Mononuclear cell (primary cell): ENCODE results near the gene TPSD1. TPM values are rescaled to one million over a fixed set of nuclear protein-coding genes. Genes with fewer than 3 reads are reported as not detected.
"Not testable (repeated sequence)": the region's sequence is repeated elsewhere in the genome, so short reads cannot be mapped to it uniquely, and the experiment has no call there.

Experiments used
- H3K27me3 ChIP-seq: 2 replicates; pipeline ENCODE4 v1.6.0; 2011; ENCODE audit warnings: low read length, control low read depth; ENCODE audit not compliant: insufficient read depth
- H3K4me1 ChIP-seq: 2 replicates; pipeline ENCODE4 v1.5.1; 2011; ENCODE audit warnings: mild to moderate bottlenecking, low read length, control low read depth; ENCODE audit not compliant: insufficient read depth
- H3K4me3 ChIP-seq: 2 replicates; pipeline ENCODE4 v1.5.1; 2011; ENCODE audit warnings: mild to moderate bottlenecking, low read length, moderate library complexity
- H3K9me3 ChIP-seq: 2 replicates; pipeline ENCODE4 v1.5.1; 2011; ENCODE audit warnings: low read depth, mild to moderate bottlenecking, control low read depth, low read length
- total RNA-seq: library from RNA; depleted of rRNA; stranded (reverse); fragments of >200 nt; gene quantifications from one replicate; pipeline ENCODE4 v1.2.3, GENCODE V29; 2012

Gene TPSD1
- total RNA-seq: not detected

DNA sequence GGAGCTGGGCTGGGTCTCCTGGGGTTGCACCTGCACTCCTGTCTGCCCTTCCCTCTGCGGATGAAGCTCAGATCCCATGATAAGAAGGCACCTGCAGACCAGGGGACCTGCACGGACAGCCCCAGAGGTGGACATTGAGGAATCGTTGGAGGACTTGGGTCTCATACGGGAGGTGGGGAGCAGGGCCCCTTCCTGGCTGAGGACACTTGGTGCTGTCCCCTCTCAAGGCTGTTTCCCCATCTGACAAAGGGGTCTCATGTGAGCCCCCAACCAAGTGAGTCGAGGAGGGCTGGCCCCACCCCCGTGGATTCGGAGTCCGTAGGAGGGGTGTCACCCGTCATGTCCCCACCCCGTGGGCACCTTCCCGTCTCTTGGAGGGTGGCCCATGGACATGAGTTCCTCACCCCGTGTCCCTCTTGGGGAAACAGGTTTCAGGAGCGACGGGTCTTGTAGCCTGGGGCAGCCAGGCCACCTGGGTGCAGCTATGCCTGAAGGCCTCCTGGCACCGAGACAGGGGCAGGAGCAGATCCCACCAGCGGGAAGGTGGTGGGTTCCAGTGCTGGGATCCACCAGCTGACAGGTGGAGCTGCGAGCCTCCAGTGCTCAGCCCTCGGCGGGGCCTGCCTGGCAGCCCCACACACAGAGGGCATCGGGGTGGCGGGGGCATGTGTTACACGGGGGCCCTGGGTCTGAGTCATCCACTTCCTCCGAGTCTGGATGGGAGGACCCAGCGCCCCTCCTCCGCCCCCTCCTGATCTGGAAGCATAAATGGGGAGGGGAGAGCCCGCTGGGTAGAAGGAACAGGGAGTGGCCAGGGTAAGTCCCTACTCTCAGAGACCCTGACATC lies at the start of gene TPSD1:
Gene TPSD1, plus strand, starts transcription at position 794 of the 847 bp plus-strand sequence. CDS start 212 bp downstream, outside the sequence.
- H3K27me3 ChIP-seq, H3K4me3 ChIP-seq, H3K4me1 ChIP-seq, H3K9me3 ChIP-seq: not testable (repeated sequence)

DNA sequence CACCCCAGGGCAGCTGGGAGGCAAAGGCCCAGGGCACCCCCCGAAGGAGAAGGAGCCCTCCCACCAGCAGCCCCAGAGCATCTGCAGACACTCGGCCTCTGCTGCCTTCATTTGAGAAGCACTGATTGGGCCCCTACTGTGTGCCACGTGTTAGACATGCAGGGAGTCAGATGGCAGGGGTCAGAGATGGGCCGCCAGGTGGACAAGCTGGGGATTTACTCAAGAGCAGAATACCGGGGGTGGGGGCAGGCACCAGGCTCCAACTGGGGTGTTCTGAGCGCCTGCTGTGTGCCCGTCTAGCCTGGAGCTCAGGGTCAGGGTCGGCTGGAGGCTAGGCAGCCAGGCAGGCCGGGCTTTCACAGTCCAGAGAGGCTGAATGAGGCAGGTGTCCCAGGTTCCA lies 49.5 kb upstream of the TPSD1 start:
- no peaks in the 10 kb centered on the region for H3K4me1 ChIP-seq

DNA sequence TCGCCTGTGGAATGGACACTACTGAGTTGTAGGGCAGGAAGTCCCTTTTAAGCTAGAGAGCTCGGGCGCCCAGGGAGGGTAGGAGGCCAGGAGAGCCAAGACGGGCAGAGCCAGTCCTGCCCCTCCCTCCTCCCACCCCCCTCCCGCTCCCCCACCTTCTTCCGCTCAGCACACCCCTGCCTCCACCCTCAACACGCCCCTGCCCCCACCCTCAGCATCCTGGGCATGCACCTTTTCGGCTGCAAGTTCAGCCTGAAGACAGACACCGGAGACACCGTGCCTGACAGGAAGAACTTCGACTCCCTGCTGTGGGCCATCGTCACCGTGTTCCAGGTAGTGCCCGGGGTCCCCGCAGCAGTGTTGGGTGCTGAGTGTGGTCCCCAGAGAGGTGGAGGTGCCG lies 49.1 kb upstream of the TPSD1 start:
- H3K4me3 ChIP-seq: no peak overlapping the region
- no peaks in the 10 kb centered on the region for H3K27me3 ChIP-seq
- no peaks in the 10 kb centered on the region for H3K4me1 ChIP-seq
- H3K9me3 ChIP-seq: no peaks in the 10 kb centered on the region

More for the DNA sequence above, 49.5 kb upstream of the TPSD1 start:
- H3K4me3 ChIP-seq: no peak overlapping the region
- H3K9me3 ChIP-seq: no peaks in the 10 kb centered on the region
- no peaks in the 10 kb centered on the region for H3K27me3 ChIP-seq

DNA sequence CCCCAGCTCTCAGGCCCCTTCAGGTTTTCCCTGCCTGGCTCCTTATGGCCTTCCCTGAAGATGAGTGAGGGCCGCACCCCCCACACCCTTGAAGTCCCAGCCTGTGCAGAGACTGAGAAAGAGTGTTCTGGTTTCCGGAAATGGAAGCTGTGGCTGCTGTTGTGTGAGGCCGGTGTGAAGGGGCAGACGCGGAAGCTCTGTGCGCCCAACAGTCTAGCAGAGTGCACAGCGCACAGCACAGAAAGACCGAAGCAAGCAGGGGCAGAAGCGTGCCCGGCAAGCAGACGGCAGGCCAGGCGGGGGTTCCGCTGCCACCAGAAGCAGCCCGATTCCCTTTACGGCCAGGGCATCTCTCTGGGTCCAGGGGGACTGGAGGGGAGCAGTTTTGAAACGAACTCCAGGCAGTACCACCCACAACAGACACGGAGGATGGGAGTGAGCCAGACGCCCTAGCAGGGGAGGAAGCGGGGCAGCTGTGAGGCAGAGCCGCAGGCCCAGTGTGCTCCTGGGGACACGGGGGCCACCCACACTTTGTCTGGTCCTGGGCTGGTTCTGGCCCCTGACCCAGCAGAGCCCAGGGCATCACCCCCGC lies 47.5 kb upstream of the TPSD1 start:
- no peak overlapping the region for H3K4me3 ChIP-seq
- no peaks in the 10 kb centered on the region for H3K9me3 ChIP-seq
- H3K27me3 ChIP-seq: no peaks in the 10 kb centered on the region
- H3K4me1 ChIP-seq: no peaks in the 10 kb centered on the region

DNA sequence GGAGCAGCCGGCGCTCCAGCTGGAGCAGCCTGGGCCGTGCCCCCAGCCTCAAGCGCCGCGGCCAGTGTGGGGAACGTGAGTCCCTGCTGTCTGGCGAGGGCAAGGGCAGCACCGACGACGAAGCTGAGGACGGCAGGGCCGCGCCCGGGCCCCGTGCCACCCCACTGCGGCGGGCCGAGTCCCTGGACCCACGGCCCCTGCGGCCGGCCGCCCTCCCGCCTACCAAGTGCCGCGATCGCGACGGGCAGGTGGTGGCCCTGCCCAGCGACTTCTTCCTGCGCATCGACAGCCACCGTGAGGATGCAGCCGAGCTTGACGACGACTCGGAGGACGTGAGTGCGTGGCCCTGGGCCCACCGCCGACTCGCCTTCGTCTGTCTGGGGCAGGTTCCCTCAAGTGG lies 46.8 kb upstream of the TPSD1 start:
- Histone ChIP-seq H3K4me1 (no peaks in the 10 kb centered on the region), H3K9me3 (no peaks in the 10 kb centered on the region), H3K27me3 (no peaks in the 10 kb centered on the region), H3K4me3 (no peak overlapping the region)

DNA sequence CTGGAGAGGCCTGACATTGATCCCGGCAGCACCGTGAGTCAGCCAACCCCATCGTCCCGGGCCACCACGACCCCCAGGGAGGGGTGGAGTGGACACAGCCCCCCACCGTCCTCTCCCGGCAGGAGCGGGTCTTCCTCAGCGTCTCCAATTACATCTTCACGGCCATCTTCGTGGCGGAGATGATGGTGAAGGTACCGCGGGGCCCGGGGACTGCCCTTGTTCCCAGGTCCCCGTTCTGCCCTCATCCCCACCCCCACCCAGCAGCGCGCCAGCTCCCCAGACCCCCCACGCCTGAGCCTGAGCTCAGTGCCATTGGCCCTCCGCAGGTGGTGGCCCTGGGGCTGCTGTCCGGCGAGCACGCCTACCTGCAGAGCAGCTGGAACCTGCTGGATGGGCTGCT lies 45.4 kb upstream of the TPSD1 start:
- Histone ChIP-seq H3K4me1 (no peaks in the 10 kb centered on the region), H3K27me3 (no peaks in the 10 kb centered on the region), H3K4me3 (no peak overlapping the region), H3K9me3 (no peaks in the 10 kb centered on the region)

DNA sequence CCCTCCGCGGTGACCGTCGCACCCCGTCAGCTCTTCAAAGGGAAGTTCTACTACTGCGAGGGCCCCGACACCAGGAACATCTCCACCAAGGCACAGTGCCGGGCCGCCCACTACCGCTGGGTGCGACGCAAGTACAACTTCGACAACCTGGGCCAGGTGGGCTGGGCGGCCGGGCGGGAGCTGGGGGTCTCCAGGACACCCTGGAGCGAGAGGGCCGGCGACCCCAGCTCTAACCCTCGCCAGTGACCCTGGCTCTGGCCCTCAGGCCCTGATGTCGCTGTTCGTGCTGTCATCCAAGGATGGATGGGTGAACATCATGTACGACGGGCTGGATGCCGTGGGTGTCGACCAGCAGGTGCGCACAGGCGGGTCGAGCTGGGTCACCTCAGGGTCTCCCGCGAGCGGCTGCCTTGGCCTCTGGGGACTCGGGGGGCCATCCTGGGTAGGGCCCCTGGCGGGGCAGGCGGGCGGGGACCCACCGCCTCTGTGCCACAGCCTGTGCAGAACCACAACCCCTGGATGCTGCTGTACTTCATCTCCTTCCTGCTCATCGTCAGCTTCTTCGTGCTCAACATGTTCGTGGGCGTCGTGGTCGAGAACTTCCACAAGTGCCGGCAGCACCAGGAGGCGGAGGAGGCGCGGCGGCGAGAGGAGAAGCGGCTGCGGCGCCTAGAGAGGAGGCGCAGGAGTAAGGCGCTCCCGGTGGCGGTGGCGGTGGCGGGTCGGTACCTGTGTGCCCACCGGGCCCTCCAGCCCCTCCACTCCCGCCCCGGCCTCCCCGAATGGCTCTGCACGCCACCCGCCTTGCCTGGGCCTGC lies 44.2 kb upstream of the TPSD1 start:
- no peaks in the 10 kb centered on the region for H3K4me1 ChIP-seq
- H3K9me3 ChIP-seq: no peaks in the 10 kb centered on the region
- H3K27me3 ChIP-seq: no peaks in the 10 kb centered on the region
- no peak overlapping the region for H3K4me3 ChIP-seq

DNA sequence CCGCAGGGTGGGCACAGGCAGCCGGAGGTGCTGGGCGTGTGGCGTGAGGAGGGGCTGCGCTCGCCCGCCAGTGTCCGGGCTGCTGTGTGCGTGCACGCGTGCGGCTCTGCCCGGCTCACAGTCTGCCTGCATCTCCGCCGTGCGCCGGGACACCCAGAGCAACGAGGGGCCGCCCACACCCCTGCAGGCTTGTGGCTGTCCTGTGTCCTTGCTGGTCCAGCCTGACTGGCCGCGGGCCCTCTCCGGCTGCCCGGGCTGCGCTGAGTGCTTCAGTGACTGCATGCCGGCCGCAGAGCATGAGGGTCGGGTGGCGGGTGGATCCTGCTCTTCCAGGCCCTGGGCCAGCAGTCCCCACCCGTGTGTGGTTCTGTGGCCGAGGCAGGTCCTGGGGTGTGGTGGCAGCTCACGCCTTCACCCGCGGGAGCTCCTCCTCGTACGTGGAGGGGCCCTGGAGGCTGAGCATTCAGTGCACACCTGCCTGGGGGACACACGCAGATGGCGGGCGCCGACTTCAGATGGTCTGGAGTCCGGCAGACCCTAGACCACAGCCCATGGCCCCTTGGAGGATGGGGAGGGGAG lies 43.2 kb upstream of the TPSD1 start:
- H3K9me3 ChIP-seq: no peaks in the 10 kb centered on the region
- H3K4me1 ChIP-seq: no peaks in the 10 kb centered on the region
- no peaks in the 10 kb centered on the region for H3K27me3 ChIP-seq
- H3K4me3 ChIP-seq: no peak overlapping the region

DNA sequence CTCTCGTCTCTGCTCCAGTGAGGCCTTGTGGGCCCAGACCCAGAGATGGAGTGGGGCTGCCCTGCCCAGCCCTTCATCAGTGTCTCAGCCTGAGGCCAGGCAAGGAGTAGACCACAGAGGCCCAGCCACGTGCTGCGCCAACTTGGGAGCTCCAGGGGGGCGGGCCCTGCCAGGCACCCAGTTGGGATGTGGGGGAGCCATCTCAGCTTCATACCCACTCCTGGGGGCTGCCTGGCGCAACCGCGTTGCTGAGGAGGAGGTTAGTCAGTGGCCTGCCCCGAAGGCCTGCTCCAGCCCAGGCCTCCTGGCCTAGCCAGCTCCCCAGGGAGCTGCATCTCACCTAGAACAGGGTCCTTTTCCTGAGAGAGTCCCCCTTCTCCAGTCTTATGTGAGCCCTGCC lies 42.6 kb upstream of the TPSD1 start:
- no peaks in the 10 kb centered on the region for H3K27me3 ChIP-seq
- H3K9me3 ChIP-seq: no peaks in the 10 kb centered on the region
- H3K4me1 ChIP-seq: no peaks in the 10 kb centered on the region

DNA sequence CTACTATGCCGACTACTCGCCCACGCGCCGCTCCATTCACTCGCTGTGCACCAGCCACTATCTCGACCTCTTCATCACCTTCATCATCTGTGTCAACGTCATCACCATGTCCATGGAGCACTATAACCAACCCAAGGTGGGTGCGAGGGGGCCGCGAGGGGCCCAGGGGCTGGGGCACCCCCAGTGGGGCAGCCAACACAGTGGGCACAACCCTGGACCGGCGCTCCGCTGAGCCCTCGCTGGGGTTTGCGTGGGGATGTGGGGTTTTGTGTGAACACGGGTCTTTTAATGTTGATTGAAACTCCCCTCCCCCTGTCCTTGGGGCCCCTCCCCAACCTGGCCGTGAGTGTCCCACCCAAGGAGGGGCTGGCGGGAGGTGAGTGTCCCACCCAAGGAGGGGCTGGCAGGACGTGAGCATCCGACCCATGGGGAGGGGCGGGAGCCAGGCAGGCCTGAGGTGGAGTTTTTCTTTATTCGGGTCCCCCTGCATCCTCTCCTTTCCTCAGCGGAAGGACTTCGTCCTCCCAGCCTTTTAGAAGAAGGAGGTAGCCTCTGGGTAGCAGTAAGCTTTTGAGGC lies 42.0 kb upstream of the TPSD1 start:
- no peaks in the 10 kb centered on the region for H3K9me3 ChIP-seq

More for the DNA sequence above, 42.6 kb upstream of the TPSD1 start:
- H3K4me3 ChIP-seq: no peak overlapping the region

DNA sequence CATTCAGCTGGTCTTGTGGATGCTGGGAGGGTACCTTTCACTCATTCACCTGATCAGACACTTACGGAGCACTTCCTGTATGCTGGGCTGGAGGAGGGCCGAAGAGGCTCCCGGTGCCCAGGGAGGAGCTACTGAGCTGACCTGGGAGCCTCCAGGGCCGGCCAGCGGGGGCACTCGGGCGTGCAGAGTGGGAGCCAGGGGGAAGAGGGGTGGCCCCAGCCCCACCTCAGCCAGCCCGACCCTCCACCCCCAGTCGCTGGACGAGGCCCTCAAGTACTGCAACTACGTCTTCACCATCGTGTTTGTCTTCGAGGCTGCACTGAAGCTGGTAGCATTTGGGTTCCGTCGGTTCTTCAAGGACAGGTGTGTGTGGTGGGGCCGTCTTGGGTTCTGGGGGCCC lies 41.1 kb upstream of the TPSD1 start:
- H3K27me3 ChIP-seq: no peaks in the 10 kb centered on the region
- no peaks in the 10 kb centered on the region for H3K9me3 ChIP-seq
- H3K4me3 ChIP-seq: no peak overlapping the region

More for the DNA sequence above, 42.0 kb upstream of the TPSD1 start:
- no peaks in the 10 kb centered on the region for H3K4me1 ChIP-seq
- H3K27me3 ChIP-seq: no peaks in the 10 kb centered on the region
- no peak overlapping the region for H3K4me3 ChIP-seq

DNA sequence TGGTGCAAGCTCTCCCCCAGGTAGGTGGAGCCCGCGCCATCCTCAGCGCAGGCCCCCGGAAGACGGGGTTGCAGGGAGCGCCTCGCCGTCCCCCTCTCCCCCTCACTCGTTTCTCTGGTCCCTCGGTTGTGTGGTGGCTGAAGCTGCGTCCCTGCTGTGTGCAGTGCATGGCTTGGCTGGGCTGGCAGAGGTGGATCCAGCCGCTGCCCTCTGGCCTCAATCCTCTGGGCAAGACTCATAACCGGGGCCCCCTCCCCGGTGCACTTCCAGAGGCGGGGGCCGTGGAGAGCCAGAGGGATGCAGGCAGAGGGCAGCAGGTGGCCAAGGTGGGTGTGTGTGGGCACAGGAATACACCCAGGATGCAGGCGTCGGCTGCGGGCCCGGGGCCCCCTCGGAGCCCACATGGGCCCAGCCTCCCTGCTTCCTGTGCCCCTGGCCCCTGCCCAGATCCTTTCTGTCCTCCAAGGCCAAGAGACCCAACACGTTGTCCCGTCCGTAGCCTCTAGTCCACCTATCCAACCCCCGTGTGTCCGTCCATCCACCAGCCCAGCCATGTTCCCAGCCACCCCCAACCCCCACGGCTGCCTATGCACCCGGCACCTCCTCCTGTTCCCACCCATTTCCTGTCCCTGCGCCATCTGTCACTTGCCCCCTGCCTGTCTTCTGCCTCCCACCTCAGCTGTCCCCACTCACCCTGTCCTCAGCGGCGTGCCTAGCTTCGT lies 40.1 kb upstream of the TPSD1 start:
- Histone ChIP-seq H3K4me1 (no peaks in the 10 kb centered on the region), H3K27me3 (no peaks in the 10 kb centered on the region), H3K9me3 (no peaks in the 10 kb centered on the region), H3K4me3 (no peak overlapping the region)

More for the DNA sequence above, 41.1 kb upstream of the TPSD1 start:
- no peaks in the 10 kb centered on the region for H3K4me1 ChIP-seq

DNA sequence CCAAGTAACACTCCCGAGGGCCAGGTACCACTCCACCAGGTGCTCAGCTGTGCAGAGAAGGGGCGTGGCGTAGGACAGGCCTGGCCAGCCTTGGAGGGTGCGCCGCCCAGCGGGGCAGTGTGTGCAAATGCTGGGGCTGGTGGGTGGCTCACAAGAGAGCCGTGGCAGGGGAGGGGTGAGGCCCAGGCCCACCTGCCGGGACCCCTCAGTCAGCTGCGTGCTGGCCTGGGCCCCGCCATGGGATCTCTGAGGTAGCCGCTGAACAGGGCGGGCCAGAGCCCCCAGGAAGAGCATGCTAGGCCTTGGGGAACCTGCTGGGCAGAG lies 39.6 kb upstream of the TPSD1 start:
- Histone ChIP-seq H3K4me1 (no peaks in the 10 kb centered on the region), H3K27me3 (no peaks in the 10 kb centered on the region), H3K4me3 (no peak overlapping the region), H3K9me3 (no peaks in the 10 kb centered on the region)

DNA sequence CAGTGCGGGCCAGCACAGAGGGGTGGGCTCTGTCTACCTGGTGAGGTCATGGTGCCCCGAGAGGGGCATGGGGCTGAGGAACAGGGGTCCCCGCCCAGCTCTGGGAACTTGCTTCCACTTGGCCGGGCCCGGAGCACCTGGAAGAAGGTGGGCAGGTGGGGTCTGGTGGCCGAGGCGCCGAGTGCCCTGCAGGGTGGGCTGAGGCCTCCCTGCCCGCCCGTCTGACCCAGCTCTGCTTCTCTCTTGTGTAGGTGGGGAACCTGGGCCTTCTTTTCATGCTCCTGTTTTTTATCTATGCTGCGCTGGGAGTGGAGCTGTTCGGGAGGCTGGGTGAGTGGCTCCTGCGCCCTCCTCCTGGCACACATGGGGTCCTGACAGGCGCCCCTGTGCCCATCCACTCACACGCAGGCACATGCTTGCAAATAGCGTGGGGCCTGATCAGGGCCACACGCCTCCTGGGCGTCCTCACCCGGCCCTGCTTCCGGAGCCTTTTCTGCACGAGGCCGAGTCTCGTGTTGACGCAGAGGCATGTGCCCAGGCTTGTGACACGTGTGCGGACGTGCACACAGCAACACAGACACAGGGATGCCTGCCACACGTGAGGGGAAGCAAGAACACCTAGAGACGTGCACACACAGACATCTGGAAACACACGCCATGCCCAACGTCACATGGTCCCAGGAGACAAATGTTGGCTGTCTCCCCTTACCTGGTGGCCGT lies 39.0 kb upstream of the TPSD1 start:
- Histone ChIP-seq H3K9me3 (no peaks in the 10 kb centered on the region), H3K4me3 (no peak overlapping the region), H3K27me3 (no peaks in the 10 kb centered on the region), H3K4me1 (no peaks in the 10 kb centered on the region)
